GM10266 (cell line): ENCODE measurements around the gene DISC1.
"Not testable (repeated sequence)": the region's sequence is repeated elsewhere in the genome, so short reads cannot be mapped to it uniquely, and the experiment has no call there.

Experiments
- DNase-seq: peaks from one replicate; pipeline ENCODE4 v3.0.0; 2012; ENCODE audit errors: extremely low spot score
- CTCF ChIP-seq: IDR thresholded peaks from 2 replicates; pipeline ENCODE4 v1.5.1; 2012; ENCODE audit warnings: mild to moderate bottlenecking, low read depth; ENCODE audit not compliant: control insufficient read depth, insufficient read depth; ENCODE audit errors: missing control alignments

DISC1 gene

GRCh38 chr1:231618609-231619256, 7.9 kb upstream of the DISC1 start:
- DNase-seq = no peak
- TF ChIP-seq CTCF = no peak

- TF ChIP-seq CTCF = no peak
These were observed 7.3 kb upstream of the DISC1 start for GRCh38 chr1:231619257-231619634.

GRCh38 chr1:231625042-231625441, 1.5 kb upstream of the DISC1 start:
- DNase-seq = not testable (repeated sequence)

More at GRCh38 chr1:231619257-231619634, 7.3 kb upstream of the DISC1 start:
- no peak for DNase-seq

- DNase-seq = no peak
- TF ChIP-seq CTCF = no peak
These were observed 535 bp upstream of the DISC1 start for GRCh38 chr1:231625975-231626534.

DNA sequence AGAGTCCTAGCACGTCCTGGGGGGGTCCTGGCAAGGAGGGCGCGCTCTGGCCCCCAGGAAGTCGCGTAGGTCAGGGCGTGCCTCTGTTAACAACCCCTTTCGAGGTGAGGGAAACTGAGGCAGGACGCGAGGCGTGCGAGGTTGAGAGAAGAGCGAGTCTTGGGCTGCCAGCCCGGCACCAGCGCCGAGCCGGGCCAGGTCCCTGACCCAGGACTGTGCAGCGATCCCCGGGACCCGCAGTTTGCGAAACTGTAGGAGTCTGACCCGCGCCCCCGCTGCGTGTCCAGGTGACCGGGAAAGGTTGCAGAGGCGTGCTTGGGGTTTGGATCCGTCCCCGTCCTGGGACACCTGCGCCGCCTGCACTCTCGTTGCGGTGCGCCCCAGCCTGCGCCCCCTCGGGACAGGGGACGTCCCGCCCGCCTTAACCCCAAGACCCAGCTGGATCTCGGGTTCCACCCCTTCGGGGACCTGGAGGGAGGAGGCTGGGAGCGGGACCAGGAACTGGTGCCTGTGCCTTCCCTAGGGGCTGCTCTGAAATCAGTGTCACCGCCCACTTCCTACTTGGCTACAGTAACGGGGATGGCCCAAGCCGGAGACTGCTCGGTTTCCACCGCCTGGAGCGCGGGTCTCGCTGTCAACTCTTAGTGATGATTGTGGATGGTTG, 493 bp downstream of the DISC1 start:
- TF ChIP-seq CTCF = no peak
- DNase-seq = peak; percentile 66

DNA sequence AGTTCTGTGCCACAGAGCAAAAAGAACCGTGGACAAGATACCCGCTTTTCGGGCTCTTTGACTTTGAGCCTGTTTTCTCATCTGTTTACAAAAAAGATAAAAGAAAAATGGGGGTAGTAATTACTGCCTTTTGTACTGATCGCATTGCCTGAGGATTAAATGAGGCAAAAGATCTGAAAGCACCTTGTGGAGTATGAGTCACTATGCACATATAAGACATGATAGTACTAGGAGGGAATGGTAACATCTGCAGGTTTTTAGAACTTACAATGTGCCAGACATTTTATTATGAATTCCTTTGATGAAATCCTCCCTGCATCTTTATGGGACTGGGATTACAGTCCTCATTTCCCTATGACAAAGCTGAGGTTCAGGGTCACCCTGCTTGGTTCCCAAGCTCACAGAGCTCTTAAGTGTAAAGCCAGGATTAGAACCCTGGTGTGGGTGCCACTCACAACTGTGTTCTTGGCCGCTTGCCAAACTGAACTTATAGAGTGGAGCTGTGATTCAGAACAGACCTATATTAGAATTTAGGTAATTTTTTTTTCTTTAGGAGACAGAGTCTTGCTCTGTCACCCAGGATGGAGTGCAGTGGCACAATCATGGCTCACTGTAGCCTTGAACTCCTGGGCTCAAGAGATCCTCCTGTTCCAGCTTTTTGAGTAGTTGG, 1.8 kb downstream of the DISC1 start:
- no peak for DNase-seq
- TF ChIP-seq CTCF = no peak

DNA sequence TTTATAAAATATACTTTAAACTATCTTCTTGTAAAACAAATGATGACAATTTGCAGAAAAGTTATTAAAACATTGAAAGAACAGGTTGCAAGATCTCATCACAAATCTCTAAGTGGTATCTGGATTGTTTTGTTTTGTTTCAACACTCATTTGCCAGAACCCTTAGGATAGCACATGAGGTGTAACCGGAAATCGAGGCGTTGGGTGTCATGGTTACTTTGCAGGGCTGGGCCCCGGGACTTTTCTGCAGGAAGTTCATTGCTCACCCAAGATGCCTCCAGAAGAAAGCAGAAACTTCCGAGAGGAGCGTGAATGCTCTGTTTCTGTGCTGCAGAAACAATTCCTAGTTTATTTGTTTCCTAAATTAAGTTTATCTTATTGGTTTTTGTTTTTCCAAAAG, 2.5 kb downstream of the DISC1 start:
- no peak for TF ChIP-seq CTCF
- DNase-seq = peak; percentile 55
